Vagina (tissue), 2 donors: ENCODE measurements around the gene NBPF1.
"Not testable (repeated sequence)": the region's sequence is repeated elsewhere in the genome, so short reads cannot be mapped to it uniquely, and the experiment has no call there.

Experiments used
- CTCF ChIP-seq, 3 experiments: fragments of 450-650 bp in 2 of 3; fragments of 200-600 bp in 1 of 3; sonication (generic) in 1 of 3; IDR thresholded peaks; one replicate each; pipeline ENCODE4 v1.5.1; 2017 to 2019; ENCODE audit warnings: antibody characterized with exemption in 3 of 3, mild to moderate bottlenecking in 2 of 3, moderate library complexity in 2 of 3
- POLR2A ChIP-seq, 2 donors: fragments of 450-650 bp; IDR thresholded peaks; one replicate each; pipeline ENCODE4 v1.6.1; 2017; ENCODE audit warnings: antibody characterized with exemption in 2 of 2, mild to moderate bottlenecking in 2 of 2, moderate library complexity in 2 of 2

- not testable (repeated sequence) for TF ChIP-seq POLR2A, CTCF (IDR thresholded peaks at IDR 0.05)
These were observed 33.4 kb upstream of the NBPF1 start for GRCh38 chr1:16646716-16647115.
